Measurements from ENCODE around the gene GASK1A. TPM values are rescaled to one million over a fixed set of nuclear protein-coding genes. Genes with fewer than 3 reads are reported as not detected.

Gene GASK1A
- total RNA-seq, 1 experiment from 2014 or later, result 1.9 TPM

- H4K20me1 ChIP-seq (ENCODE audit: low read length), result no peaks in the 10 kb centered on the region
- TF ChIP-seq CTCF (conservative IDR thresholded peaks at IDR 0.05; ENCODE audit: low read depth, low read length) (no peak), EZH2phosphoT487 (IDR thresholded peaks at IDR 0.05; ENCODE audit: borderline replicate concordance, low read length) (no peak), EZH2 (IDR thresholded peaks at IDR 0.05; ENCODE audit: low read length, unreplicated experiment) (no peak)
- H3K27me3 ChIP-seq (ENCODE audit: low read length), result peaks cover 22% of the 10 kb centered on the region; the same call in 1 of the 2 replicates
- intact Hi-C loops (cut with micrococcal nuclease), result no loop called here
- peak overlapping the region; percentile 79 for H3K4me2 ChIP-seq (ENCODE audit: low read length)
- POLR2A ChIA-PET (ENCODE audit: unreplicated experiment), result no interaction called here
- no TSS peak for BruUV-seq (replicated peaks)
- no peaks in the 10 kb centered on the region for H3K79me2 ChIP-seq (ENCODE audit: low read length)
- DNase-seq (peak; percentile 64), ATAC-seq (peak; percentile 41; the same call in 1 of the 2 replicates)
- H3K9ac ChIP-seq (ENCODE audit: low read length), result no peak overlapping the region
- no peaks in the 10 kb centered on the region for H3K9me2 ChIP-seq (replicated peaks; ENCODE audit: low read length)
- H3K4me3 ChIP-seq (ENCODE audit: low read length), result no peak overlapping the region
- 0 out of 2 replicates have a peak overlapping the region, but pooled peaks have one; percentile 18 for H2AFZ ChIP-seq (ENCODE audit: low read length)
- no peaks in the 10 kb centered on the region for H3F3A ChIP-seq (ENCODE audit: low read length, unreplicated experiment)
- no peaks in the 10 kb centered on the region for H3K9me3 ChIP-seq (ENCODE audit: low read length)
- CTCF ChIA-PET, result no interaction called here
- H3K27ac ChIP-seq (ENCODE audit: low read length), result no peak overlapping the region
- no peaks in the 10 kb centered on the region for H3K36me3 ChIP-seq (ENCODE audit: low read depth, low read length)
- H3K4me1 ChIP-seq (ENCODE audit: insufficient read depth, low read length), result peaks cover 19% of the 10 kb centered on the region
Observed at GRCh38 chr3:42980909-42981308, 1.8 kb downstream of the GASK1A start.

GRCh38 chr3:42982645-42983412, 3.7 kb downstream of the GASK1A start:
- Histone ChIP-seq H4K20me1 (ENCODE audit: low read length) (no peaks in the 10 kb centered on the region), H3K27me3 (ENCODE audit: low read length) (peaks cover 28% of the 10 kb centered on the region; the same call in 1 of the 2 replicates), H3K4me2 (ENCODE audit: low read length) (no peak overlapping the region), H2AFZ (ENCODE audit: low read length) (no peak overlapping the region), H3K9ac (ENCODE audit: low read length) (no peak overlapping the region), H3K27ac (ENCODE audit: low read length) (no peak overlapping the region), H3K4me3 (ENCODE audit: low read length) (no peak overlapping the region), H3F3A (ENCODE audit: low read length, unreplicated experiment) (no peaks in the 10 kb centered on the region), H3K9me2 (replicated peaks; ENCODE audit: low read length) (no peaks in the 10 kb centered on the region), H3K4me1 (ENCODE audit: insufficient read depth, low read length) (peaks cover 19% of the 10 kb centered on the region), H3K9me3 (ENCODE audit: low read length) (no peaks in the 10 kb centered on the region), H3K79me2 (ENCODE audit: low read length) (no peaks in the 10 kb centered on the region), H3K36me3 (ENCODE audit: low read depth, low read length) (no peaks in the 10 kb centered on the region)
- no TSS peak for BruUV-seq (replicated peaks)
- no peak for DNase-seq
- TF ChIP-seq EZH2 (IDR thresholded peaks at IDR 0.05; ENCODE audit: low read length, unreplicated experiment) (no peak), CTCF (conservative IDR thresholded peaks at IDR 0.05; ENCODE audit: low read depth, low read length) (no peak), EZH2phosphoT487 (IDR thresholded peaks at IDR 0.05; ENCODE audit: borderline replicate concordance, low read length) (no peak)
- CTCF ChIA-PET, result no interaction called here
- POLR2A ChIA-PET (ENCODE audit: unreplicated experiment), result no interaction called here
- no peak for ATAC-seq
- intact Hi-C loops (cut with micrococcal nuclease), result no loop called here

GRCh38 chr3:42983927-42984326, 4.8 kb downstream of the GASK1A start:
- H3K27ac ChIP-seq (ENCODE audit: low read length), result no peak overlapping the region
- ChIA-PET CTCF (no interaction called here), POLR2A (ENCODE audit: unreplicated experiment) (no interaction called here)
- no peaks in the 10 kb centered on the region for H3K79me2 ChIP-seq (ENCODE audit: low read length)
- intact Hi-C loops (cut with micrococcal nuclease), result no loop called here
- H3K9me2 ChIP-seq (replicated peaks; ENCODE audit: low read length), result no peaks in the 10 kb centered on the region
- H3K9ac ChIP-seq (ENCODE audit: low read length), result no peak overlapping the region
- H2AFZ ChIP-seq (ENCODE audit: low read length), result no peak overlapping the region
- H3K27me3 ChIP-seq (ENCODE audit: low read length), result peaks cover 27% of the 10 kb centered on the region; the same call in 1 of the 2 replicates
- no peaks in the 10 kb centered on the region for H3K36me3 ChIP-seq (ENCODE audit: low read depth, low read length)
- no TSS peak for BruUV-seq (replicated peaks)
- H3K9me3 ChIP-seq (ENCODE audit: low read length), result no peaks in the 10 kb centered on the region
- no peak overlapping the region for H3K4me2 ChIP-seq (ENCODE audit: low read length)
- no peaks in the 10 kb centered on the region for H4K20me1 ChIP-seq (ENCODE audit: low read length)
- DNase-seq (no peak), ATAC-seq (no peak)
- no peaks in the 10 kb centered on the region for H3F3A ChIP-seq (ENCODE audit: low read length, unreplicated experiment)
- H3K4me1 ChIP-seq (ENCODE audit: insufficient read depth, low read length), result peaks cover 19% of the 10 kb centered on the region
- TF ChIP-seq EZH2 (IDR thresholded peaks at IDR 0.05; ENCODE audit: low read length, unreplicated experiment), result no peak
- TF ChIP-seq EZH2phosphoT487 (IDR thresholded peaks at IDR 0.05; ENCODE audit: borderline replicate concordance, low read length), result no peak
- TF ChIP-seq CTCF (conservative IDR thresholded peaks at IDR 0.05; ENCODE audit: low read depth, low read length), result no peak
- H3K4me3 ChIP-seq (ENCODE audit: low read length), result no peak overlapping the region
